HL-60 (cell line): Measurements from ENCODE around the gene CACNA1I.

Source experiments
- DNase-seq, 2 experiments: peaks; one replicate each; pipeline ENCODE4 v3.0.0-alpha.2; 2010 to 2020; ENCODE audit warnings: low read depth in 1 of 2, low spot score in 1 of 2
- H3K27ac ChIP-seq: fragments of 250-450 bp; sonication (Bioruptor Pico); replicated peaks from 2 replicates; pipeline ENCODE4 v1.5.1; 2020; ENCODE audit warnings: mild to moderate bottlenecking, moderate library complexity
- H3K27me3 ChIP-seq: fragments of 250-450 bp; sonication (Bioruptor Pico); 2 replicates; pipeline ENCODE4 v1.5.1; 2021; ENCODE audit warnings: mild to moderate bottlenecking, moderate library complexity; ENCODE audit not compliant: insufficient read depth, poor library complexity, severe bottlenecking
- H3K4me3 ChIP-seq: replicated peaks from 2 replicates; pipeline ENCODE4 v1.5.1; 2011; ENCODE audit warnings: mild to moderate bottlenecking, control low read depth, low read length; ENCODE audit not compliant: insufficient read depth
- GABPA ChIP-seq: IDR thresholded peaks from 2 replicates; pipeline ENCODE4 v1.6.1; 2012; ENCODE audit warnings: low read depth
- POLR2AphosphoS5 ChIP-seq: IDR thresholded peaks from 2 replicates; pipeline ENCODE4 v1.6.1; 2012; ENCODE audit warnings: low read depth
- SPI1 ChIP-seq: IDR thresholded peaks from 2 replicates; pipeline ENCODE4 v1.6.1; 2012; ENCODE audit warnings: low read depth, mild to moderate bottlenecking, borderline replicate concordance
- TF ChIP-seq, protein P1 (sequence below): IDR thresholded peaks from 2 replicates; pipeline ENCODE4 v1.6.1; 2012; ENCODE audit warnings: low read depth; ENCODE audit not compliant: insufficient replicate concordance
- TF ChIP-seq, protein P2 (sequence below): IDR thresholded peaks from one replicate; pipeline ENCODE4 v1.5.1; 2011; ENCODE audit warnings: low read length, control low read depth, inconsistent platforms; ENCODE audit not compliant: insufficient read depth

Gene CACNA1I

DNA sequence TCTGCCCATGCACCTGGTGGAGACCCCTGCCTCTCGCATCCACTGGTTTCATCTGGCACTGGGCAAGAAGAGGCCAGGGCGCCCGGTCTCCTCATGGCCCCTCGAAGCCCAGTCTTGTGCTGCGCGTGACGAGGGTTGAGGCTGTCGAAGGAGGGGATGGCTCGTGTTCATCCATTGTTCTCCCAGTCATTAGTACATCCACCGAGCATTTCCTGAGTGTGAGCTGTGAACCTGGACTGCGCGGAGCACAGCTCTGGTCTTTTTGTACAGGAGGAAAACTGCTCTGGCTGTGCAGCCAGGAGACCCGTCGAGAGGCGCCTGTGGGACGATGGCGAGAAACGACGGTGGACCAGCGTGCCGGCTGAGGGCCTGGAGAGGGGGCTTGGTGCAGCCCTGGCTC lies 6.8 kb downstream of the CACNA1I start:
- Histone ChIP-seq H3K27me3 (peaks cover 12% of the 10 kb centered on the region), H3K4me3 (no peak overlapping the region), H3K27ac (no peak overlapping the region)
- TF ChIP-seq GABPA (no peak), POLR2AphosphoS5 (no peak), SPI1 (no peak)
- TF ChIP-seq, protein P1, sequence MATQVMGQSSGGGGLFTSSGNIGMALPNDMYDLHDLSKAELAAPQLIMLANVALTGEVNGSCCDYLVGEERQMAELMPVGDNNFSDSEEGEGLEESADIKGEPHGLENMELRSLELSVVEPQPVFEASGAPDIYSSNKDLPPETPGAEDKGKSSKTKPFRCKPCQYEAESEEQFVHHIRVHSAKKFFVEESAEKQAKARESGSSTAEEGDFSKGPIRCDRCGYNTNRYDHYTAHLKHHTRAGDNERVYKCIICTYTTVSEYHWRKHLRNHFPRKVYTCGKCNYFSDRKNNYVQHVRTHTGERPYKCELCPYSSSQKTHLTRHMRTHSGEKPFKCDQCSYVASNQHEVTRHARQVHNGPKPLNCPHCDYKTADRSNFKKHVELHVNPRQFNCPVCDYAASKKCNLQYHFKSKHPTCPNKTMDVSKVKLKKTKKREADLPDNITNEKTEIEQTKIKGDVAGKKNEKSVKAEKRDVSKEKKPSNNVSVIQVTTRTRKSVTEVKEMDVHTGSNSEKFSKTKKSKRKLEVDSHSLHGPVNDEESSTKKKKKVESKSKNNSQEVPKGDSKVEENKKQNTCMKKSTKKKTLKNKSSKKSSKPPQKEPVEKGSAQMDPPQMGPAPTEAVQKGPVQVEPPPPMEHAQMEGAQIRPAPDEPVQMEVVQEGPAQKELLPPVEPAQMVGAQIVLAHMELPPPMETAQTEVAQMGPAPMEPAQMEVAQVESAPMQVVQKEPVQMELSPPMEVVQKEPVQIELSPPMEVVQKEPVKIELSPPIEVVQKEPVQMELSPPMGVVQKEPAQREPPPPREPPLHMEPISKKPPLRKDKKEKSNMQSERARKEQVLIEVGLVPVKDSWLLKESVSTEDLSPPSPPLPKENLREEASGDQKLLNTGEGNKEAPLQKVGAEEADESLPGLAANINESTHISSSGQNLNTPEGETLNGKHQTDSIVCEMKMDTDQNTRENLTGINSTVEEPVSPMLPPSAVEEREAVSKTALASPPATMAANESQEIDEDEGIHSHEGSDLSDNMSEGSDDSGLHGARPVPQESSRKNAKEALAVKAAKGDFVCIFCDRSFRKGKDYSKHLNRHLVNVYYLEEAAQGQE: no peak
- TF ChIP-seq, protein P2, sequence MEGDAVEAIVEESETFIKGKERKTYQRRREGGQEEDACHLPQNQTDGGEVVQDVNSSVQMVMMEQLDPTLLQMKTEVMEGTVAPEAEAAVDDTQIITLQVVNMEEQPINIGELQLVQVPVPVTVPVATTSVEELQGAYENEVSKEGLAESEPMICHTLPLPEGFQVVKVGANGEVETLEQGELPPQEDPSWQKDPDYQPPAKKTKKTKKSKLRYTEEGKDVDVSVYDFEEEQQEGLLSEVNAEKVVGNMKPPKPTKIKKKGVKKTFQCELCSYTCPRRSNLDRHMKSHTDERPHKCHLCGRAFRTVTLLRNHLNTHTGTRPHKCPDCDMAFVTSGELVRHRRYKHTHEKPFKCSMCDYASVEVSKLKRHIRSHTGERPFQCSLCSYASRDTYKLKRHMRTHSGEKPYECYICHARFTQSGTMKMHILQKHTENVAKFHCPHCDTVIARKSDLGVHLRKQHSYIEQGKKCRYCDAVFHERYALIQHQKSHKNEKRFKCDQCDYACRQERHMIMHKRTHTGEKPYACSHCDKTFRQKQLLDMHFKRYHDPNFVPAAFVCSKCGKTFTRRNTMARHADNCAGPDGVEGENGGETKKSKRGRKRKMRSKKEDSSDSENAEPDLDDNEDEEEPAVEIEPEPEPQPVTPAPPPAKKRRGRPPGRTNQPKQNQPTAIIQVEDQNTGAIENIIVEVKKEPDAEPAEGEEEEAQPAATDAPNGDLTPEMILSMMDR: no peak
- DNase-seq: no peak

DNA sequence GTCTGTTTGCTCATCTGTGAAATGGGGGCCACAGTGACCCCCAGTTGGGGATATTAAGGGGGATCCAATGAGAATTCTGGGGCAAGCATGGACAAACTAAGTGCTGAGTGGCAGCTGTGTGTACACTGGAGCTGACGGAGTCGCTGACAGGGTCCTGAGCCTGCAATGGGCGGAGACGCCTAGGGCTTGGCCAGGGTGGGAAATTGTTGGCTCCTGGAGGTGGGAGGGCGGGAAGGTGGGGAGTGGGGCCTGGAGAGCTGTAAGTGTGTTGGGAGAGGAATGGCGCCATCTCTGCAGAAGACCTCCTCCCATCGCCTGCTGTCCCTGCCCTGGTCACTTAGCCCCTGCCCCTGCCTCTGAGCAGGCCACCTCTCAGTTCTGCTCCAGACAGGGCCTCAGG lies 7.3 kb downstream of the CACNA1I start:
- no peak for DNase-seq
- H3K27ac ChIP-seq: no peak overlapping the region
- peaks cover 12% of the 10 kb centered on the region for H3K27me3 ChIP-seq
- TF ChIP-seq SPI1: no peak
- H3K4me3 ChIP-seq: no peak overlapping the region

DNA sequence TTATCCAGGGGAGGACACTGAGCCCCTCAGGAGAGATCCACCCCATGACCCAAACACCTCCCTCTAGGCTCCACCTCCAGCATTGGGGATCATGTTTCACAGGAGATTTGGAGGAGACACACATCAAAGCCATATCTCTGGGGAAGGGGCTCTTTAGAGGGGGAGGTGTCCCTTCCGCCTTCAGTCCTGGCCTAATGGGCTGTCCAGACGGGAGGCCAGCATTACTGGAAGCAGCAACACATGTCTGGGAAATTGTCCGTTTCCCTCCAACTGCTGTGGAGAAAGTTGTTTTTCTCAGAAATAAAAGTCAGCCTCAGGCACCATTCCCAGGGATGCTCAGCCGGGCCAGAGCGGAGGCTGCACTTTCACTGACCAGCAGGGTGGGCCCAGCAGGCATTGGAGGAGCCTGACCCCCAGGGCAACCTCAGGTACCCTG lies 9.5 kb downstream of the CACNA1I start:
- DNase-seq: no peak
- no peak overlapping the region for H3K27ac ChIP-seq
- no peak for TF ChIP-seq GABPA
- no peak for TF ChIP-seq POLR2AphosphoS5
- no peak for TF ChIP-seq SPI1
- TF ChIP-seq, protein P1: no peak
- TF ChIP-seq, protein P2: no peak
- H3K27me3 ChIP-seq: peaks cover 12% of the 10 kb centered on the region
- H3K4me3 ChIP-seq: no peak overlapping the region

DNA sequence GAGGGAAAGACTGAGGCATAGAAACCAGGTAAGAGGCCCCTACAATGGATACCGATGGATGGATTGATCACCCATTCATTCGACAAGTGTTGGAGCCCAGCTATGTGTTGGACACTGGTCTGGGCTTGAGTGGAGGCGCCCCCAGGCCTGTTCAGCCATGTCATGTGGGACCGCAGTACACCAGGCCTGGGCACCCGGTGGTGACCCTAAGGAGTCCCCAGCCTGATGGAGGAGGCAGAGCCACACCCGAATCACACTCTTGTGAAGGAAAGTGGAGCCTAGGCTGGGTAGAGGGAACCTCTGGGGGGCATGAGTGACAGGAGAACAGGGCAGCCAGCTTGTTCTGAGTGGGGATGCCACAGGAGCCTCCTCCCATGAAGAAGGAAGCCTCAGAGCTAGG lies 10.2 kb downstream of the CACNA1I start:
- no peak for DNase-seq
- Histone ChIP-seq H3K4me3 (no peak overlapping the region), H3K27me3 (peaks cover 12% of the 10 kb centered on the region), H3K27ac (no peak overlapping the region)
- TF ChIP-seq SPI1: no peak
- no peak for TF ChIP-seq POLR2AphosphoS5
- TF ChIP-seq GABPA: no peak
- TF ChIP-seq, protein P2: no peak
- TF ChIP-seq, protein P1: no peak
